HepG2 (cell line): ENCODE data around the gene DIP2C. TPM values are rescaled to one million over a fixed set of nuclear protein-coding genes. Genes with fewer than 3 reads are reported as not detected.

Experiments
- ATAC-seq: fragments of 200-7000 bp; cut with Tn5 transposase; 3 replicates; pipeline ENCODE4 v1.9.1; 2020; ENCODE audit warnings: mild to moderate bottlenecking, moderate library complexity
- BruUV-seq: library from RNA; stranded (reverse); fragments of 400-500 nt; replicated peaks from 2 replicates; lab custom pipeline; 2021; lab: Mats Ljungman, UMichigan
- CTCF ChIA-PET: fragments of 300-600 bp; formaldehyde crosslinking; extraction: SDS; loops from one replicate; lab custom pipeline; 2021; ENCODE audit warnings: low total read pairs, inconsistent platforms, low intra/inter-chr PET ratio; lab: Yijun Ruan, JAX
- POLR2A ChIA-PET: fragments of 350-600 bp; sonication (Branson Sonifier 250); formaldehyde crosslinking; loops from one replicate; lab custom pipeline; 2020; ENCODE audit warnings: antibody characterized with exemption, inconsistent platforms; lab: Yijun Ruan, JAX
- DNase-seq: peaks from one replicate; pipeline ENCODE4 v3.0.0-alpha.2; 2015; ENCODE audit warnings: low spot score
- FAIRE-seq: peaks from 3 replicates; lab custom pipeline; 2011; peaks lifted over from hg19 to GRCh38; lab: Jason Lieb, UNC
- H2AFZ ChIP-seq: one replicate; pipeline ENCODE4 v1.6.1; 2011; ENCODE audit warnings: low read length, inconsistent platforms
- H3K27ac ChIP-seq: fragments of 300-600 bp; 3 replicates; pipeline ENCODE4 v1.8.0; 2011; ENCODE audit warnings: mixed run types, mild to moderate bottlenecking, mixed read lengths, low read length, inconsistent platforms; ENCODE audit not compliant: insufficient read depth; ENCODE audit errors: extremely low read length
- H3K27me3 ChIP-seq, 2 experiments: fragments of 200-600 bp in 1 of 2; 2 replicates in 1 of 2; 3 replicates in 1 of 2; pipeline versions ENCODE4 v1.6.0 to v1.8.0; 2011; ENCODE audit warnings: low read length in 2 of 2, mild to moderate bottlenecking in 2 of 2, moderate library complexity in 2 of 2, inconsistent platforms in 1 of 2; ENCODE audit not compliant: insufficient read depth in 2 of 2, control insufficient read depth in 1 of 2
- H3K36me3 ChIP-seq, 2 experiments: fragments of 200-600 bp in 1 of 2; replicated peaks in 1 of 2; 2 replicates in 1 of 2; 3 replicates in 1 of 2; pipeline versions ENCODE4 v1.5.1 to v1.8.0; 2011; ENCODE audit warnings: low read length in 2 of 2, inconsistent platforms in 1 of 2; ENCODE audit not compliant: insufficient read depth in 2 of 2, control insufficient read depth in 1 of 2
- H3K4me1 ChIP-seq: 2 replicates; pipeline ENCODE4 v1.5.1; 2012; ENCODE audit warnings: low read length, inconsistent platforms; ENCODE audit not compliant: insufficient read depth
- H3K4me2 ChIP-seq: 2 replicates; pipeline ENCODE4 v1.6.0; 2011; ENCODE audit warnings: low read depth, low read length, inconsistent platforms
- H3K4me3 ChIP-seq, 3 experiments: fragments of 200-600 bp in 1 of 3; sonication (generic), shearing (Covaris generic) in 1 of 3; replicated peaks in 1 of 3; 2 replicates each; pipeline ENCODE4 v1.5.1; 2011 to 2016; ENCODE audit warnings: low read length in 3 of 3, inconsistent platforms in 2 of 3, low read depth in 2 of 3, mild to moderate bottlenecking in 2 of 3, control low read depth in 1 of 3, mixed read lengths in 1 of 3; ENCODE audit not compliant: insufficient read depth in 1 of 3
- H3K79me2 ChIP-seq: one replicate; pipeline ENCODE4 v1.6.1; 2011; ENCODE audit warnings: low read length, inconsistent platforms; ENCODE audit not compliant: insufficient read depth
- H3K9ac ChIP-seq: 2 replicates; pipeline ENCODE4 v1.6.0; 2011; ENCODE audit warnings: mild to moderate bottlenecking, low read depth, low read length, inconsistent platforms; ENCODE audit not compliant: insufficient read depth
- H3K9me3 ChIP-seq: 2 replicates; pipeline ENCODE4 v1.5.1; 2012; ENCODE audit warnings: mild to moderate bottlenecking, low read length
- H4K20me1 ChIP-seq: 2 replicates; pipeline ENCODE4 v1.6.0; 2011; ENCODE audit warnings: inconsistent platforms, mild to moderate bottlenecking, low read length, moderate library complexity; ENCODE audit not compliant: insufficient read depth
- KDM2A ChIP-seq: sonication (generic); formaldehyde crosslinking; IDR thresholded peaks from 2 replicates; pipeline ENCODE4 v1.4.0; 2020; ENCODE audit warnings: low read depth, missing genetic modification reagents, borderline replicate concordance
- NONO ChIP-seq, 2 experiments: fragments of 450-650 bp in 1 of 2; sonication (generic) in 1 of 2; formaldehyde crosslinking in 1 of 2; IDR thresholded peaks in 1 of 2; conservative IDR thresholded peaks in 1 of 2; 2 replicates each; pipeline versions ENCODE4 v1.6.1 to v1.8.0; 2017 to 2022; ENCODE audit warnings: mild to moderate bottlenecking in 1 of 2, missing genetic modification reagents in 1 of 2, moderate library complexity in 1 of 2
- NR2F1 ChIP-seq, 2 experiments: fragments of 450-650 bp in 1 of 2; formaldehyde crosslinking in 1 of 2; IDR thresholded peaks; 2 replicates each; pipeline versions ENCODE4 v1.5.0 to v1.6.1; 2016 to 2020; ENCODE audit warnings: mild to moderate bottlenecking in 1 of 2, missing compliant biosample characterization in 1 of 2, missing genetic modification reagents in 1 of 2, moderate library complexity in 1 of 2
- SMAD9 ChIP-seq: sonication (generic); formaldehyde crosslinking; IDR thresholded peaks from 2 replicates; pipeline ENCODE4 v1.5.1; 2020; ENCODE audit warnings: mild to moderate bottlenecking, missing genetic modification reagents
- ZFX ChIP-seq: sonication (generic); formaldehyde crosslinking; IDR thresholded peaks from 2 replicates; pipeline ENCODE4 v1.4.0; 2020; ENCODE audit warnings: mild to moderate bottlenecking, low read depth, missing genetic modification reagents, moderate library complexity
- ZNF160 ChIP-seq: sonication (generic); formaldehyde crosslinking; IDR thresholded peaks from 2 replicates; pipeline ENCODE4 v1.8.0; 2022; ENCODE audit warnings: mild to moderate bottlenecking, inconsistent platforms, missing genetic modification reagents
- ZNF343 ChIP-seq: sonication (generic); formaldehyde crosslinking; IDR thresholded peaks from 2 replicates; pipeline ENCODE4 v1.4.0; 2020; ENCODE audit warnings: mild to moderate bottlenecking, missing genetic modification reagents
- ZNF883 ChIP-seq: sonication (generic); formaldehyde crosslinking; IDR thresholded peaks from 2 replicates; pipeline ENCODE4 v1.5.1; 2020; ENCODE audit warnings: mild to moderate bottlenecking, missing genetic modification reagents; ENCODE audit errors: not compliant biosample characterization
- ZSCAN25 ChIP-seq: sonication (generic); formaldehyde crosslinking; IDR thresholded peaks from 2 replicates; pipeline ENCODE4 v1.8.0; 2022; ENCODE audit warnings: mild to moderate bottlenecking, missing genetic modification reagents
- WGBS: methylation state at CpG from one replicate; pipeline ENCODE4 v1.1.6; 2017; ENCODE audit warnings: low lambda C conversion rate; 5-methylcytosine and 5-hydroxymethylcytosine counted together
- in situ Hi-C: cut with HindIII; loops from 2 replicates; pipeline ENCODE4 v1.10.0; 2017; ENCODE audit warnings: low pct_unique_long_range_greater_than_20kb; ENCODE audit not compliant: extremely low pct_ligation_motif_present
- intact Hi-C: fragments of 100-400 bp; cut with micrococcal nuclease; formaldehyde crosslinking; loops from one replicate; pipeline ENCODE4 v1.10.0; 2022; ENCODE audit not compliant: unreplicated experiment
- polyA plus RNA-seq, 8 experiments: library from polyadenylated mRNA; depleted of rRNA in 3 of 8; stranded (reverse) in 7 of 8; unstranded in 1 of 8; fragments of >200 nt; fragmentation: Illumina TruSeq in 4 of 8; extraction: Trizol in 4 of 8; gene quantifications; 2 replicates each; pipeline versions ENCODE4 v1.2.1 to v1.2.3, GENCODE V29; 2011 to 2016; ENCODE audit warnings: low read depth in 4 of 8, missing spikeins in 1 of 8, mixed read lengths in 1 of 8; ENCODE audit not compliant: insufficient read depth in 1 of 8
- total RNA-seq, 5 experiments: library from RNA; depleted of rRNA; stranded (reverse); fragments of >200 nt; fragmentation: Illumina TruSeq; extraction: Trizol; gene quantifications; 2 replicates each; pipeline ENCODE4 v1.2.3, GENCODE V29; 2016; ENCODE audit warnings: low read depth in 1 of 5
- TF ChIP-seq, protein P1 (sequence below): fragments of 450-650 bp; IDR thresholded peaks from 2 replicates; pipeline ENCODE4 v1.6.1; 2017; ENCODE audit warnings: mild to moderate bottlenecking
- TF ChIP-seq, protein P2 (sequence below): sonication (generic); formaldehyde crosslinking; IDR thresholded peaks from 2 replicates; pipeline ENCODE4 v1.5.0; 2020; ENCODE audit warnings: missing genetic modification reagents

The DIP2C gene
- total and polyA plus RNA-seq, 2 of the 13 experiments (the other 11 are each of a cell fraction or from before 2014, with no cell fraction given): 2.2 to 2.7 TPM

DNA sequence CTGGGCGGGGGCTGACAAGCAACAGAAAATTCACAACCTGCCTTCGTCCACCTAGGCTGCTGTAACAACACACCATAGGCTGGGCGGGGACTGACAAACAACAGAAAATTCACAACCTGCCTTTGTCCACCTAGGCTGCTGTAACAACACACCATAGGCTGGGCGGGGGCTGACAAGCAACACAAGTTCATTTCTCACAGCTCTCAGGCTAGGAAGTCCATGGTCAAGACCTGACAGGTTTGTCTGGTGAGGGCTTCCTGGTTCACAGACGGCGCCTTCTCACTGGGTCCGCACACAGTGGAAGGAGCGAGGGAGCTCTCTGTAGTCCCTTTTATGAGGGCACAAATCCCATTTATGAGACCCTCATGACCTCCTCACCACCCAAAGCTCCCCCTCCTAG, 52.2 kb downstream of the DIP2C start:
- no peak for FAIRE-seq
- no peaks in the 10 kb centered on the region for H3K79me2 ChIP-seq
- in situ Hi-C loops: no loop called here
- no peaks in the 10 kb centered on the region for H3K9me3 ChIP-seq
- 90% methylated on average over 8 of the region's 8 CpGs for WGBS
- no peak overlapping the region for H3K4me3 ChIP-seq
- no peaks in the 10 kb centered on the region for H4K20me1 ChIP-seq
- BruUV-seq: no TSS peak
- intact Hi-C loops: no loop called here
- no peak overlapping the region for H2AFZ ChIP-seq
- H3K9ac ChIP-seq: no peak overlapping the region
- H3K4me2 ChIP-seq: no peak overlapping the region
- TF ChIP-seq ZSCAN25 (CRISPR knock-in tag) (no peak), ZNF883 (CRISPR knock-in tag) (no peak), KDM2A (CRISPR knock-in tag) (no peak), ZNF160 (CRISPR knock-in tag) (no peak), NR2F1 (CRISPR knock-in tag; IDR thresholded peaks at IDR 0.05) (no peak), NONO (IDR thresholded peaks at IDR 0.05) (no peak), NONO (CRISPR knock-in tag; conservative IDR thresholded peaks at IDR 0.05) (no peak), ZNF343 (CRISPR knock-in tag) (no peak), SMAD9 (CRISPR knock-in tag) (no peak), ZFX (CRISPR knock-in tag) (no peak)
- TF ChIP-seq, protein P1, sequence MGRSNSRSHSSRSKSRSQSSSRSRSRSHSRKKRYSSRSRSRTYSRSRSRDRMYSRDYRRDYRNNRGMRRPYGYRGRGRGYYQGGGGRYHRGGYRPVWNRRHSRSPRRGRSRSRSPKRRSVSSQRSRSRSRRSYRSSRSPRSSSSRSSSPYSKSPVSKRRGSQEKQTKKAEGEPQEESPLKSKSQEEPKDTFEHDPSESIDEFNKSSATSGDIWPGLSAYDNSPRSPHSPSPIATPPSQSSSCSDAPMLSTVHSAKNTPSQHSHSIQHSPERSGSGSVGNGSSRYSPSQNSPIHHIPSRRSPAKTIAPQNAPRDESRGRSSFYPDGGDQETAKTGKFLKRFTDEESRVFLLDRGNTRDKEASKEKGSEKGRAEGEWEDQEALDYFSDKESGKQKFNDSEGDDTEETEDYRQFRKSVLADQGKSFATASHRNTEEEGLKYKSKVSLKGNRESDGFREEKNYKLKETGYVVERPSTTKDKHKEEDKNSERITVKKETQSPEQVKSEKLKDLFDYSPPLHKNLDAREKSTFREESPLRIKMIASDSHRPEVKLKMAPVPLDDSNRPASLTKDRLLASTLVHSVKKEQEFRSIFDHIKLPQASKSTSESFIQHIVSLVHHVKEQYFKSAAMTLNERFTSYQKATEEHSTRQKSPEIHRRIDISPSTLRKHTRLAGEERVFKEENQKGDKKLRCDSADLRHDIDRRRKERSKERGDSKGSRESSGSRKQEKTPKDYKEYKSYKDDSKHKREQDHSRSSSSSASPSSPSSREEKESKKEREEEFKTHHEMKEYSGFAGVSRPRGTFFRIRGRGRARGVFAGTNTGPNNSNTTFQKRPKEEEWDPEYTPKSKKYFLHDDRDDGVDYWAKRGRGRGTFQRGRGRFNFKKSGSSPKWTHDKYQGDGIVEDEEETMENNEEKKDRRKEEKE: no peak
- TF ChIP-seq, protein P2, sequence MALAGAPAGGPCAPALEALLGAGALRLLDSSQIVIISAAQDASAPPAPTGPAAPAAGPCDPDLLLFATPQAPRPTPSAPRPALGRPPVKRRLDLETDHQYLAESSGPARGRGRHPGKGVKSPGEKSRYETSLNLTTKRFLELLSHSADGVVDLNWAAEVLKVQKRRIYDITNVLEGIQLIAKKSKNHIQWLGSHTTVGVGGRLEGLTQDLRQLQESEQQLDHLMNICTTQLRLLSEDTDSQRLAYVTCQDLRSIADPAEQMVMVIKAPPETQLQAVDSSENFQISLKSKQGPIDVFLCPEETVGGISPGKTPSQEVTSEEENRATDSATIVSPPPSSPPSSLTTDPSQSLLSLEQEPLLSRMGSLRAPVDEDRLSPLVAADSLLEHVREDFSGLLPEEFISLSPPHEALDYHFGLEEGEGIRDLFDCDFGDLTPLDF (CRISPR knock-in tag): no peak
- TF ChIP-seq, all 625 proteins: peak for 0
- ATAC-seq (no peak), DNase-seq (no peak)
- CTCF ChIA-PET: no interaction called here
- POLR2A ChIA-PET: no interaction called here
- peaks cover 15% of the 10 kb centered on the region for H3K4me1 ChIP-seq
- H3K27ac ChIP-seq: no peak overlapping the region
- H3K36me3 ChIP-seq: no peaks in the 10 kb centered on the region
- no peaks in the 10 kb centered on the region for H3K27me3 ChIP-seq
